CD14-positive monocyte (primary cell): ENCODE results near the gene SAMD11. TPM values are rescaled to one million over a fixed set of nuclear protein-coding genes. Genes with fewer than 3 reads are reported as not detected.

ENCODE experiments used
- DNase-seq, 3 donors: peaks; one replicate each; pipeline ENCODE4 v3.0.0-alpha.2; 2011 to 2022
- H2AFZ ChIP-seq: 2 replicates; pipeline ENCODE4 v1.6.0; 2012; ENCODE audit warnings: mild to moderate bottlenecking, low read depth, low read length, inconsistent platforms; ENCODE audit not compliant: insufficient read depth, poor library complexity, severe bottlenecking
- H3K27ac ChIP-seq, 2 donors: 1 replicate in 1 of 2; 2 replicates in 1 of 2; pipeline ENCODE4 v1.5.1; 2012 to 2013; ENCODE audit warnings: low read length in 2 of 2, control low read depth in 1 of 2, inconsistent platforms in 1 of 2, low read depth in 1 of 2, mild to moderate bottlenecking in 1 of 2
- H3K27me3 ChIP-seq, 2 donors: one replicate each; pipeline versions ENCODE4 v1.6.0 to v1.6.1; 2011 to 2013; ENCODE audit warnings: low read length in 2 of 2; ENCODE audit not compliant: control insufficient read depth in 2 of 2, insufficient read depth in 2 of 2
- H3K36me3 ChIP-seq, 2 donors: replicated peaks in 1 of 2; 1 replicate in 1 of 2; 2 replicates in 1 of 2; pipeline versions ENCODE4 v1.5.1 to v1.6.1; 2012 to 2013; ENCODE audit warnings: low read length in 2 of 2, control low read depth in 1 of 2, inconsistent platforms in 1 of 2, mild to moderate bottlenecking in 1 of 2; ENCODE audit not compliant: insufficient read depth in 2 of 2, control insufficient read depth in 1 of 2
- H3K4me1 ChIP-seq, 2 donors: 1 replicate in 1 of 2; 2 replicates in 1 of 2; pipeline versions ENCODE4 v1.5.1 to v1.6.1; 2012 to 2013; ENCODE audit warnings: low read length in 2 of 2, control low read depth in 1 of 2, inconsistent platforms in 1 of 2, mild to moderate bottlenecking in 1 of 2, moderate library complexity in 1 of 2; ENCODE audit not compliant: insufficient read depth in 2 of 2, control insufficient read depth in 1 of 2
- H3K4me2 ChIP-seq: replicated peaks from 2 replicates; pipeline ENCODE3; 2012; ENCODE audit warnings: low read length, moderate library complexity, mild to moderate bottlenecking; ENCODE audit not compliant: poor library complexity, severe bottlenecking; ENCODE audit errors: extremely low read depth
- H3K4me3 ChIP-seq, 3 experiments: fragments of 200-600 bp in 1 of 3; sonication (generic) in 1 of 3; replicated peaks in 1 of 3; 1 replicate in 2 of 3; 2 replicates in 1 of 3; pipeline ENCODE4 v1.5.1; 2011 to 2013; ENCODE audit warnings: low read length in 3 of 3, mild to moderate bottlenecking in 3 of 3, control low read depth in 2 of 3, low read depth in 2 of 3, inconsistent platforms in 1 of 3, moderate library complexity in 1 of 3
- H3K79me2 ChIP-seq: 2 replicates; pipeline ENCODE4 v1.6.0; 2012; ENCODE audit warnings: mild to moderate bottlenecking, control low read depth, inconsistent platforms, low read length, moderate library complexity; ENCODE audit not compliant: insufficient read depth
- H3K9ac ChIP-seq: 2 replicates; pipeline ENCODE4 v1.6.0; 2017; ENCODE audit warnings: low read length, mild to moderate bottlenecking; ENCODE audit not compliant: insufficient read depth, poor library complexity, severe bottlenecking
- H3K9me3 ChIP-seq, 2 donors: replicated peaks in 1 of 2; 1 replicate in 1 of 2; 2 replicates in 1 of 2; pipeline versions ENCODE4 v1.5.1 to v1.6.1; 2012 to 2013; ENCODE audit warnings: low read length in 2 of 2, control low read depth in 1 of 2; ENCODE audit not compliant: control insufficient read depth in 1 of 2, insufficient read depth in 1 of 2
- H4K20me1 ChIP-seq: 2 replicates; pipeline ENCODE4 v1.6.0; 2012; ENCODE audit warnings: mild to moderate bottlenecking, low read length, control low read depth, moderate library complexity; ENCODE audit not compliant: insufficient read depth
- H3K27ac Mint-ChIP-seq, 7 donors: one replicate each; pipeline ENCODE4 v1.8.0; 2020; ENCODE audit warnings: mild to moderate bottlenecking in 7 of 7, mixed read lengths in 7 of 7, moderate library complexity in 6 of 7, inconsistent platforms in 2 of 7
- H3K27me3 Mint-ChIP-seq, 3 donors: one replicate each; pipeline ENCODE4 v1.8.0; 2021 to 2022; ENCODE audit warnings: low read depth in 3 of 3, mild to moderate bottlenecking in 3 of 3, mixed read lengths in 3 of 3, moderate library complexity in 3 of 3, inconsistent platforms in 1 of 3
- H3K36me3 Mint-ChIP-seq, 2 donors: one replicate each; pipeline ENCODE4 v1.8.0; 2020; ENCODE audit warnings: mixed read lengths in 2 of 2, inconsistent platforms in 1 of 2, mild to moderate bottlenecking in 1 of 2
- H3K4me1 Mint-ChIP-seq: one replicate; pipeline ENCODE4 v1.8.0; 2020; ENCODE audit warnings: mild to moderate bottlenecking, mixed read lengths
- H3K4me3 Mint-ChIP-seq, 2 donors: one replicate each; pipeline ENCODE4 v1.8.0; 2020; ENCODE audit warnings: mild to moderate bottlenecking in 2 of 2, mixed read lengths in 2 of 2, moderate library complexity in 1 of 2
- H3K9me3 Mint-ChIP-seq, 7 donors: one replicate each; pipeline ENCODE4 v1.8.0; 2020 to 2022; ENCODE audit warnings: mixed read lengths in 7 of 7, mild to moderate bottlenecking in 6 of 7, moderate library complexity in 6 of 7, inconsistent platforms in 2 of 7
- CTCF ChIP-seq: fragments of 200-600 bp; IDR thresholded peaks from one replicate; pipeline ENCODE4 v1.8.0; 2022; ENCODE audit warnings: antibody characterized with exemption, mild to moderate bottlenecking
- WGBS: methylation state at CpG from one replicate; pipeline ENCODE4 v1.1.5; 2013; ENCODE audit warnings: missing lambda C conversion rate; ENCODE audit not compliant: insufficient coverage; 5-methylcytosine and 5-hydroxymethylcytosine counted together
- intact Hi-C, 2 donors: fragments of 100-400 bp; cut with micrococcal nuclease; formaldehyde crosslinking; loops; one replicate each; pipeline versions ENCODE4 v1.15.0 to v1.15.1; 2023
- polyA plus RNA-seq, 3 donors: library from polyadenylated mRNA; depleted of rRNA in 1 of 3; unstranded in 2 of 3; stranded (reverse) in 1 of 3; fragments of 300-500 nt in 2 of 3; fragments of >200 nt in 1 of 3; fragmentation: Illumina TruSeq in 2 of 3; gene quantifications; 1 replicate in 2 of 3; 2 replicates in 1 of 3; pipeline ENCODE4 v1.2.3, GENCODE V29; 2012 to 2021

SAMD11 gene
- polyA plus RNA-seq, 3 donors: not detected

DNA sequence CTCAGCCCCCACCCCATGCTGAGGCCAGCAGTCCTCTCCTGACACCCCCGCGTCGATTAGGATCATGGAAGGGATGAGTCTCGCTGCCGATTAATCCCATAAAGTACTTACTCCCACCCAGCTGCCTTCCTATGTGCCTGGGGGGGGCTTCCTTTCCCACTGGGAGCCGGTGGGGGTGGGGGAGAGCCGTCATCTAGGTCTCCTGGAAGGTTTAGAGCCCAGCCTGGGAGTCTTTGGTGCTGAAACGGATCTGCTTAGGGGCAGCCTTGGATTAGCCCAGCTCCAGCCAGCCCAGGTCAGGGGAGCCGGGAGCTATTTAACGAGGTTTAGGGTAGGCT, 9.8 kb downstream of the SAMD11 start:
- WGBS: 53% methylated on average over 3 of the region's 10 CpGs
- peaks cover 25 to 66% (median 43%) of the 10 kb centered on the region in 3 donors for H3K27me3 Mint-ChIP-seq
- Histone ChIP-seq H3K27me3 (peaks cover 9 to 43% of the 10 kb centered on the region in 2 donors), H3K4me2 (no peak overlapping the region), H3K9me3 (no peaks in the 10 kb centered on the region), H3K27ac (no peak overlapping the region), H4K20me1 (no peaks in the 10 kb centered on the region), H3K4me3 (no peak overlapping the region), H3K36me3 (no peaks in the 10 kb centered on the region), H3K9ac (no peak overlapping the region), H3K79me2 (no peaks in the 10 kb centered on the region), H3K4me1 (no peaks in the 10 kb centered on the region), H2AFZ (no peak overlapping the region)
- H3K4me3 Mint-ChIP-seq: no peak overlapping the region
- no peaks in the 10 kb centered on the region for H3K36me3 Mint-ChIP-seq
- peaks cover 0 to 6% (median 0%) of the 10 kb centered on the region in 7 donors for H3K9me3 Mint-ChIP-seq
- H3K4me1 Mint-ChIP-seq: no peaks in the 10 kb centered on the region
- intact Hi-C loops: no loop called here
- H3K27ac Mint-ChIP-seq: no peak overlapping the region
- TF ChIP-seq CTCF: no peak
- DNase-seq: no peak

DNA sequence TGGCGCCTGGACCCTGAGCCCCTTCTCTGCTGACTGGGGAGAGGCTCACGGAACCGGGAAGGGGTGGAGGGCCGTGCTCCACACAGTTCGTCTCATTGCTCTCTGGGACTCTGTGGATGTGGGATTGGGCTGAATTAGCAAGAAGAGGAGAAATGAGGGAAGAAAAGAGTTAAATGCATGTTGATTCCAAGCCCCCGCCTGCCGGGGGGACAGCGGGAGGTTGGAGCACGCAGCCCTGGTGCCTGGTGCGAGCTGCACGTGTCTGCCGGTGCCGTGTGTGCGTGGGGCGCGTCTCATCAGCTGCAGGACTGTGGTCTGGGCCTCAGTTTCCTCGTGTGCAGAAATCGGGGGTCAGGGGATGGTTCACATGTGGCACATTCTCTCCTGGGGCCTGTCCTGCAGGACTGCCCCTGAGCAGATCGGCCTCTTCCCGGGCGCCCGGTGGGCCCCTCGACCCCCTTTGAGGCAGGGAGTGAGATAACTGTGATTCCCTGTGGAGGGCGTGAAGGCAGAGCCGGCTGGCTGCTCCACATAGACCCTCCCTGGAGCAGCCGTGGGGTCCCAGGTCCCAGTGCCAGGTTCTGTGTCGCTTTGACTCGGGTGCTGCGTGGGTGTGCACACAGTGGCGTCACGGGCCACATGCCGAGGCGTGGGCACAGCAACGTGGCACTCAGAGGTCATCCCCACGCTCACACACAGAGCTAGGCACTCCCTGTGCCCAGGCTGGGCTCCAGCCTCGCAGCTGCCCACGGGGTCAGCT, 11.4 kb downstream of the SAMD11 start:
- Mint-ChIP-seq H3K4me3 (peak overlapping the region in 1 of 2 donors; percentile 74), H3K27ac (no peak overlapping the region), H3K9me3 (peaks cover 0 to 12% (median 0%) of the 10 kb centered on the region in 7 donors), H3K27me3 (peaks cover 38 to 74% (median 58%) of the 10 kb centered on the region in 3 donors), H3K4me1 (no peaks in the 10 kb centered on the region), H3K36me3 (no peaks in the 10 kb centered on the region)
- intact Hi-C loops: no loop called here
- no peak overlapping the region for H3K27ac ChIP-seq
- TF ChIP-seq CTCF: no peak
- 35% methylated on average over 37 of the region's 37 CpGs for WGBS
- peaks cover 0 to 3% of the 10 kb centered on the region in 2 donors for H3K4me1 ChIP-seq
- no peak overlapping the region for H3K9ac ChIP-seq
- H3K79me2 ChIP-seq: no peaks in the 10 kb centered on the region
- peaks cover 0 to 9% of the 10 kb centered on the region in 2 donors for H3K9me3 ChIP-seq
- H3K4me2 ChIP-seq: no peak overlapping the region
- no peak overlapping the region for H3K4me3 ChIP-seq
- no peak overlapping the region for H2AFZ ChIP-seq
- H3K27me3 ChIP-seq: peaks cover 16 to 57% of the 10 kb centered on the region in 2 donors
- H3K36me3 ChIP-seq: no peaks in the 10 kb centered on the region
- no peak for DNase-seq
- no peaks in the 10 kb centered on the region for H4K20me1 ChIP-seq
